ENCODE data around the gene MPZL2. TPM values are rescaled to one million over a fixed set of nuclear protein-coding genes. Genes with fewer than 3 reads are reported as not detected.
"Not testable (repeated sequence)": the region's sequence is repeated elsewhere in the genome, so short reads cannot be mapped to it uniquely, and the experiment has no call there.

The MPZL2 gene
- total and polyA plus RNA-seq, 12 donors: 4.0 to 23.4 (median 12.3) TPM

DNA sequence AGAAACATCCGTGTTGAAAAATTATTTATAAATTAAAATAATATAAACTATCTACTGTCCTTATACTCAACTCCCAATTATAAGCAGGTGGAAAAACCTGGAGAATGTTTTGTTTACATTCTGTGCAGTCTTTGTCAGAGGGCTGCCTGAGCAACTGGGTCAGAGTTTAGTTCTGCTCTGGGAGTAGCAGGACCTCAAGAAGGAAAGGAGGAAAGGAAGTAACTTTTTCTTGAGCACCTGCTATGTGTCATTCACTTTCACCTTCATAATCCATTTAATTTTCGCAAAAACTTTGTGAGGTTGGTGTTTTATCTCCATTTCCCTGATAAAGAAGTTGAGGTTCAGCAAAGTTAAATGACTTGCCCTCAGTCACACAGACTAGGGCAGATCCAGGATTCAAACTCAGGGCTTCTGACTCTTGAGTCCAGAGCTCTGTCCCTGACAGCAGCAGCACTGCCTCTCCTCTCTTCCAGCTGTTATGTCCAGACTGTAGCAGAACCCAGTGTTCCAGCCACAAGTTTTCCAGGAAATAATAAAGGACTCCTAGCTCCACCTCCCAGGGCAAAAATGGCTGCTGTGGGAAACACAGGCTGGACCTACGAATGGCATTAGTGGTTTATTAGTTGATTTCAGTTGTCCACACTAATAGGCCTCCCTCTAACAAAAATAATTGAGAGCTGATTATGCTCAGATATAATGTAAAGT is 46.8 kb upstream of the MPZL2 start:
- WGBS, 2 donors: 78 to 80% methylated on average over 3 of the region's 3 CpGs
- Histone ChIP-seq H3K4me1 (peaks cover 0 to 10% (median 8%) of the 10 kb centered on the region in 9 donors), H3K4me3 (no peak overlapping the region), H3K9me3 (no peaks in the 10 kb centered on the region), H3K36me3 (no peaks in the 10 kb centered on the region), H3K27ac (no peak overlapping the region), H3K27me3 (peaks cover 0 to 37% (median 23%) of the 10 kb centered on the region in 7 donors)
- TF ChIP-seq, protein P1, sequence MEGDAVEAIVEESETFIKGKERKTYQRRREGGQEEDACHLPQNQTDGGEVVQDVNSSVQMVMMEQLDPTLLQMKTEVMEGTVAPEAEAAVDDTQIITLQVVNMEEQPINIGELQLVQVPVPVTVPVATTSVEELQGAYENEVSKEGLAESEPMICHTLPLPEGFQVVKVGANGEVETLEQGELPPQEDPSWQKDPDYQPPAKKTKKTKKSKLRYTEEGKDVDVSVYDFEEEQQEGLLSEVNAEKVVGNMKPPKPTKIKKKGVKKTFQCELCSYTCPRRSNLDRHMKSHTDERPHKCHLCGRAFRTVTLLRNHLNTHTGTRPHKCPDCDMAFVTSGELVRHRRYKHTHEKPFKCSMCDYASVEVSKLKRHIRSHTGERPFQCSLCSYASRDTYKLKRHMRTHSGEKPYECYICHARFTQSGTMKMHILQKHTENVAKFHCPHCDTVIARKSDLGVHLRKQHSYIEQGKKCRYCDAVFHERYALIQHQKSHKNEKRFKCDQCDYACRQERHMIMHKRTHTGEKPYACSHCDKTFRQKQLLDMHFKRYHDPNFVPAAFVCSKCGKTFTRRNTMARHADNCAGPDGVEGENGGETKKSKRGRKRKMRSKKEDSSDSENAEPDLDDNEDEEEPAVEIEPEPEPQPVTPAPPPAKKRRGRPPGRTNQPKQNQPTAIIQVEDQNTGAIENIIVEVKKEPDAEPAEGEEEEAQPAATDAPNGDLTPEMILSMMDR (IDR thresholded peaks at IDR 0.05): no peak
- intact Hi-C loops (cut with DNase I): no loop called here
- ATAC-seq: no peak
- DNase-seq: no peak

DNA sequence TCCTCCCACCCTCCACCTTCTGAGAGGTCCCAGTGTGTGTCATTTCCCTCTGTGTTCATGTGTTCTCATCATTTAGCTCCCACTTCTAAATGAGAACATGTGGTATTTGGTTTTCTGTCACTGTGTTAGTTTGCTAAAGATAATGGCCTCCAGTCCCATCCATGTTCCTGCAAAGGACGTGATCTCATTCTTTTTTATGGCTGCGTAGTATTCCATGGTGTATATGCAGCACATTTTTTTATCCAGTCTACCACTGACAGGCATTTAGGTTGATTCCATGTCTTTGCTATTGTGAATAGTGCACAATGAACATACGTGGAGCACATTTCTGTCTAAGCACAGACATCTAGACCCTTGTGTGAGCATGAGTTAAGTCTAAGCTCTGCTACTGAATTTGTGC is 46.2 kb upstream of the MPZL2 start:
- intact Hi-C loops (cut with DNase I): no loop called here
- H3K4me1 ChIP-seq: peaks cover 0 to 4% (median 2%) of the 10 kb centered on the region in 9 donors
- TF ChIP-seq, protein P1 (IDR thresholded peaks at IDR 0.05): no peak
- ATAC-seq: no peak
- no peaks in the 10 kb centered on the region for H3K9me3 ChIP-seq
- H3K36me3 ChIP-seq: no peaks in the 10 kb centered on the region
- H3K27me3 ChIP-seq: peaks cover 0 to 39% (median 23%) of the 10 kb centered on the region in 7 donors
- no peak overlapping the region for H3K4me3 ChIP-seq
- 90 to 93% methylated on average over 3 of the region's 3 CpGs for WGBS, 2 donors
- H3K27ac ChIP-seq: no peak overlapping the region
- DNase-seq: no peak

DNA sequence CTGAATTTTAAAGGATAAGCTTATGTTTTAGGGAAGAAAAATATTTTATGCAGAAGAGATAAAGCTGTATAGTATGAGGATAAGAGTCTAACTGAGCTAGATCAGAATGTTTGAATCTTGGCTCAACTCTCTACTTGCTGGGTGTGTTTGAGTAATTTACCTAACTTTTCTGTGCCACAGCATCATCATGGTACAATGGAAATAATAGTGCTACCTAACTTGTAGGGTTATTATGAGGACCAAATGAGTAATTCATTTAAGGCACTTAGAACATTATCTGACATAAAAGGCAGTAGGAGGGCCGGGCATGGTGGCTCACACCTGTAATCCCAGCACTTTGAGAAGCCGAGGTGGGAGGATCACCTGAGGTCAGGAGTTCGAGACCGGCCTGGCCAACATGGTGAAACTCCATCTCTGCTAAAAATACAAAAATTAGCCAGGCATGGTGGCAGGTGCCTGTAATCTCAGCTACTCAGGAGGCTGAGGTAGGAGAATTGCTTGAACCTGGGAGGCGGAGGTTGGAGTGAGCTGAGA is 45.0 kb upstream of the MPZL2 start:
- DNase-seq, ATAC-seq, H3K4me1 ChIP-seq, H3K27ac ChIP-seq, H3K36me3 ChIP-seq, H3K4me3 ChIP-seq, H3K9me3 ChIP-seq: not testable (repeated sequence)
- H3K27me3 ChIP-seq: peaks cover 0 to 44% (median 22%) of the 10 kb centered on the region in 7 donors
- intact Hi-C loops (cut with DNase I): loop anchor here in 2 of 10 donors (5.0 to 10.0 kb wide), 2 partner anchors 38 to 176 kb away; no protein-coding TSS in a partner anchor
- WGBS, 2 donors: 92 to 94% methylated on average over 5 of the region's 5 CpGs

DNA sequence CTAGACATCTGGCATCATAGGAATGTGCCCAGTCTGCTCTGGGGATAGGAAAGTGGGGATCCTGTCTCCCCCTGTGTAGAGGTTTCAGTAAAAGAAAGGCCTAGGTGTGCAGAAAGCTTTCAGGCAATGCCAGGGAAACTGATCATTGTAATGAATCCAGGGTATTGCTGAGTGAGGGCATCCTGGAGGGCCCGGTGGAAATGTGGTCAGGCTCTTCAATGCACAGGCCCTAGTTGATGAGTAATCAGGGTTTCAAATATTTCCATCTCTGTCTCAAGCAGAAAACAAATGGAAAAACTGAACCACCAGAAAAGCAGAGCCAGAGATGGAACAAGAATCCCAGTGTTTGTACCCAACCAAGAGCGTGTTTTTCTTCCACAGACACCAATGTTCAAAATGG is 42.5 kb upstream of the MPZL2 start:
- Histone ChIP-seq H3K9me3 (no peaks in the 10 kb centered on the region), H3K4me1 (no peaks in the 10 kb centered on the region), H3K4me3 (peak overlapping the region in 1 of 10 donors; percentile 47), H3K36me3 (no peaks in the 10 kb centered on the region), H3K27me3 (peaks cover 0 to 32% (median 9%) of the 10 kb centered on the region in 7 donors), H3K27ac (peak overlapping the region in 1 of 10 donors; percentile 32)
- 81 to 86% methylated on average over 2 of the region's 2 CpGs for WGBS, 2 donors
- TF ChIP-seq, protein P1 (IDR thresholded peaks at IDR 0.05): no peak
- ATAC-seq: no peak
- intact Hi-C loops (cut with DNase I): loop anchor here in 2 of 10 donors (5.0 to 10.0 kb wide), 2 partner anchors 41 to 178 kb away; no protein-coding TSS in a partner anchor
- no peak for DNase-seq
